ENCODE results near the gene HDAC6.

The HDAC6 gene

GRCh38 chrX:48782216-48782615 is 19.7 kb upstream of the HDAC6 start (continued):
- TF ChIP-seq PRDM10 (tag by site-specific recombination; IDR thresholded peaks at IDR 0.05) = no peak
- no peak for TF ChIP-seq ZNF174 (tag by site-specific recombination; IDR thresholded peaks at IDR 0.05)
- TF ChIP-seq ZNF600 (tag by site-specific recombination; IDR thresholded peaks at IDR 0.05) = no peak

GRCh38 chrX:48782795-48783194 is 19.1 kb upstream of the HDAC6 start:
- Histone ChIP-seq H3K4me3 (ENCODE audit: low read depth, low read length) (no peak overlapping the region), H3K36me3 (ENCODE audit: control insufficient read depth in 2 of 2, insufficient read depth in 1 of 2, low read length in 2 of 2) (no peaks in the 10 kb centered on the region), H3K4me1 (ENCODE audit: control insufficient read depth, insufficient read depth, low read length) (no peaks in the 10 kb centered on the region), H3K9me3 (ENCODE audit: control insufficient read depth, insufficient read depth, low read depth, low read length) (no peaks in the 10 kb centered on the region), H3K27ac (ENCODE audit: extremely low read depth, low read depth, low read length) (no peak overlapping the region)
- TF ChIP-seq ZNF121 (tag by site-specific recombination; IDR thresholded peaks at IDR 0.05) = no peak
- TF ChIP-seq ZNF610 (tag by site-specific recombination; IDR thresholded peaks at IDR 0.05; ENCODE audit: borderline replicate concordance) = no peak
- TF ChIP-seq ZNF704 (tag by site-specific recombination; IDR thresholded peaks at IDR 0.05) = no peak
- TF ChIP-seq ZNF423 (tag by site-specific recombination; IDR thresholded peaks at IDR 0.05) = no peak
- TF ChIP-seq ZNF140 (tag by site-specific recombination; IDR thresholded peaks at IDR 0.05) = no peak
- no peak for TF ChIP-seq ZBTB44 (tag by site-specific recombination; IDR thresholded peaks at IDR 0.05)
- TF ChIP-seq SCRT1 (tag by site-specific recombination; IDR thresholded peaks at IDR 0.05; ENCODE audit: borderline replicate concordance) = no peak
- no peak for TF ChIP-seq MEIS1 (CRISPR knock-in tag; IDR thresholded peaks at IDR 0.05; ENCODE audit: borderline replicate concordance)
- no peak for TF ChIP-seq ZBTB21 (tag by site-specific recombination; IDR thresholded peaks at IDR 0.05)
- TF ChIP-seq ZNF549 (tag by site-specific recombination; IDR thresholded peaks at IDR 0.05) = no peak
- TF ChIP-seq ZNF843 (tag by site-specific recombination; IDR thresholded peaks at IDR 0.05) = no peak
- POLR2A ChIA-PET = no interaction called here
- CTCF ChIA-PET = no interaction called here

- Histone ChIP-seq H3K27ac (ENCODE audit: extremely low read depth, low read depth, low read length) (no peak overlapping the region), H3K4me3 (ENCODE audit: low read depth, low read length) (no peak overlapping the region), H3K9me3 (ENCODE audit: control insufficient read depth, insufficient read depth, low read depth, low read length) (no peaks in the 10 kb centered on the region), H3K4me1 (ENCODE audit: control insufficient read depth, insufficient read depth, low read length) (no peaks in the 10 kb centered on the region), H3K36me3 (ENCODE audit: control insufficient read depth in 2 of 2, insufficient read depth in 1 of 2, low read length in 2 of 2) (no peaks in the 10 kb centered on the region)
- ChIA-PET CTCF (no interaction called here), POLR2A (no interaction called here)
- no peak for TF ChIP-seq SP7 (tag by site-specific recombination; IDR thresholded peaks at IDR 0.05)
- TF ChIP-seq ZNF433 (tag by site-specific recombination; IDR thresholded peaks at IDR 0.05; ENCODE audit: low read depth) = no peak
- no peak for TF ChIP-seq ZNF670 (tag by site-specific recombination; IDR thresholded peaks at IDR 0.05; ENCODE audit: low read depth)
- TF ChIP-seq ZNF354C (tag by site-specific recombination; IDR thresholded peaks at IDR 0.05; ENCODE audit: borderline replicate concordance, low read depth) = no peak
- TF ChIP-seq ZNF830 (tag by site-specific recombination; IDR thresholded peaks at IDR 0.05; ENCODE audit: low read depth) = no peak
- no peak for TF ChIP-seq ZNF426 (tag by site-specific recombination; IDR thresholded peaks at IDR 0.05)
- no peak for TF ChIP-seq IKZF3 (tag by site-specific recombination; IDR thresholded peaks at IDR 0.05)
- TF ChIP-seq ZNF121 (tag by site-specific recombination; IDR thresholded peaks at IDR 0.05) = no peak
- TF ChIP-seq ELK4 (IDR thresholded peaks at IDR 0.05; ENCODE audit: borderline replicate concordance, low read depth, low read length) = no peak
- TF ChIP-seq ZNF138 (tag by site-specific recombination; IDR thresholded peaks at IDR 0.05; ENCODE audit: borderline replicate concordance) = no peak
- TF ChIP-seq ZNF248 (tag by site-specific recombination; IDR thresholded peaks at IDR 0.05) = no peak
- no peak for TF ChIP-seq ZNF768 (tag by site-specific recombination; IDR thresholded peaks at IDR 0.05)
- no peak for TF ChIP-seq GFI1B (tag by site-specific recombination; IDR thresholded peaks at IDR 0.05)
- no peak for TF ChIP-seq KLF10 (tag by site-specific recombination; IDR thresholded peaks at IDR 0.05)
- no peak for TF ChIP-seq ZNF16 (tag by site-specific recombination; IDR thresholded peaks at IDR 0.05; ENCODE audit: low read depth)
Observed at GRCh38 chrX:48784726-48785125, 17.1 kb upstream of the HDAC6 start.

All from HEK293 (cell line).